ENCODE results near the gene DDOST. TPM values are rescaled to one million over a fixed set of nuclear protein-coding genes. Genes with fewer than 3 reads are reported as not detected.

DDOST gene
- total RNA-seq, 2 experiments from 2014 or later: 140 to 159 TPM

DNA sequence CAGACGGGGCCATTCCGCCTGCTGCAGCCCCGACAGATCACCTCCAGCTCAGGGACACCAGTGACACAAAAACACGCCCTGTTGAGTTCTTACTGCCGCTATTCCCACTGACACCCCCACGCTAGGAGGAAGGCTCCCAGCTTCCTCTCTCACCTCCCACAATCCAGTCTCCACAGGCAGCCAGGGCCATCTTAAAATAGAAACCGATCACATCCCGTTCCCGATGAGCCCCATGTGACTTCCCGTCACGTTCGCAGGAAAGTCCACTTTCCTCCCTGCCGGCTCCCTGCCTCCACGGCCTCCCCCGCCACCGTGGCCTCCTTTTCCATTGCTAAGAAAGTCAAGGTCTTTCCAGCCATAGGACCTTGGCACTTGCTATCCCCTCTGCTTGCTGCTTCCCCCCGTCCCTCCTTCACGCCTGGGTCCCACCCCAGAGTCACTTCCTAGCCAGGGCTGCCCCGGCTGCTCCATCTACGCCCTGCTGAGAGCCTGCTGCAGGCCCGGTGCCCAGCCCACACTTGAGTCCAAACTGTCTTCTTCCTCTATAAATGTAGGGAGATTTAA lies 24.0 kb upstream of the DDOST start:
- no peak for ATAC-seq
- CTCF ChIA-PET: interaction anchor here (1.3 to 1.5 kb wide), 2 partner anchors 9 to 12 kb away, joined by 3 to 5 read pairs; no protein-coding TSS in a partner anchor
- no peaks in the 10 kb centered on the region for H3K36me3 Mint-ChIP-seq (ENCODE audit: low read depth)
- H3K27me3 Mint-ChIP-seq: peaks cover 3% of the 10 kb centered on the region
- intact Hi-C loops (cut with micrococcal nuclease): no loop called here
- DNase-seq: no peak
- no peak overlapping the region for H3K4me3 Mint-ChIP-seq
- POLR2A ChIA-PET: interaction anchor here (1.1 kb wide), 1 partner anchor 103 kb away, joined by 3 read pairs; no protein-coding TSS in a partner anchor
- no peaks in the 10 kb centered on the region for H3K9me3 Mint-ChIP-seq
- H3K4me1 Mint-ChIP-seq (ENCODE audit: low read depth): no peaks in the 10 kb centered on the region
- TF ChIP-seq, protein P1, sequence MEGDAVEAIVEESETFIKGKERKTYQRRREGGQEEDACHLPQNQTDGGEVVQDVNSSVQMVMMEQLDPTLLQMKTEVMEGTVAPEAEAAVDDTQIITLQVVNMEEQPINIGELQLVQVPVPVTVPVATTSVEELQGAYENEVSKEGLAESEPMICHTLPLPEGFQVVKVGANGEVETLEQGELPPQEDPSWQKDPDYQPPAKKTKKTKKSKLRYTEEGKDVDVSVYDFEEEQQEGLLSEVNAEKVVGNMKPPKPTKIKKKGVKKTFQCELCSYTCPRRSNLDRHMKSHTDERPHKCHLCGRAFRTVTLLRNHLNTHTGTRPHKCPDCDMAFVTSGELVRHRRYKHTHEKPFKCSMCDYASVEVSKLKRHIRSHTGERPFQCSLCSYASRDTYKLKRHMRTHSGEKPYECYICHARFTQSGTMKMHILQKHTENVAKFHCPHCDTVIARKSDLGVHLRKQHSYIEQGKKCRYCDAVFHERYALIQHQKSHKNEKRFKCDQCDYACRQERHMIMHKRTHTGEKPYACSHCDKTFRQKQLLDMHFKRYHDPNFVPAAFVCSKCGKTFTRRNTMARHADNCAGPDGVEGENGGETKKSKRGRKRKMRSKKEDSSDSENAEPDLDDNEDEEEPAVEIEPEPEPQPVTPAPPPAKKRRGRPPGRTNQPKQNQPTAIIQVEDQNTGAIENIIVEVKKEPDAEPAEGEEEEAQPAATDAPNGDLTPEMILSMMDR (IDR thresholded peaks at IDR 0.05): no peak
- no peak overlapping the region for H3K27ac Mint-ChIP-seq

GRCh38 chr1:20684651-20685050 lies 23.5 kb upstream of the DDOST start:
- no peak overlapping the region for H3K4me3 Mint-ChIP-seq
- DNase-seq (no peak), ATAC-seq (no peak)
- H3K36me3 Mint-ChIP-seq (ENCODE audit: low read depth): no peaks in the 10 kb centered on the region
- no peaks in the 10 kb centered on the region for H3K9me3 Mint-ChIP-seq
- ChIA-PET POLR2A (interaction anchor here (1.1 kb wide), 1 partner anchor 103 kb away, joined by 3 read pairs; no protein-coding TSS in a partner anchor), CTCF (interaction anchor here (1.5 kb wide), 1 partner anchor 9 kb away, joined by 3 read pairs; no protein-coding TSS in a partner anchor)
- no peaks in the 10 kb centered on the region for H3K4me1 Mint-ChIP-seq (ENCODE audit: low read depth)
- TF ChIP-seq, protein P1 (IDR thresholded peaks at IDR 0.05): no peak
- intact Hi-C loops (cut with micrococcal nuclease): no loop called here
- H3K27me3 Mint-ChIP-seq: peaks cover 5% of the 10 kb centered on the region
- no peak overlapping the region for H3K27ac Mint-ChIP-seq

DNA sequence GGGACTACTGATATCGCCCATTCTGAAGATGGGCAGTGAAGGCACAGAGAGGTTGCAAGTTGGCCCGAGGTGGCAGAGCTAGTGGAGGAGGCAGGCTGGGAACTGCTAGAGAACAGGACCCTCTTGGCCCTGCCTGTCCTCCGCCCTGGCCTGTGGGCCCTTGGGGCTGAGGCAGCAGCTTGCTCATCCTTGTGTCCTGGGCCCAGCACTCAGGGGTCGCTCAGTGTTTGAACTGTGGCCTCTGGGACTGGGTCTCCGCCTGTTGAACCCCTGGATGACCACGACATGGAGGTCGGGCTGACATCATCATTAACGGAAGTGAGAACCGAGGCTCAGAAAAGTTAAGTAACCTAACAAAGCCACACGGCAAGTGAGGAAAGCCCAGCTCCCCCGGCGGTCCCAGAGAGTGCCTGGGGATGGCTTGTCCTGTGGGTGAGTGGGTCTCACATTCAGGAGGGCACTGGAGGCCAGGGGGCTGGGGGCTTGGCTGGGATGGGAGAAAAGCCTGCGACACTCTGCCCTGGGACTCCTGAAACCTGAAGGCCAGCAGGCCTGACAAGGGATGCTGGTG lies 23.0 kb upstream of the DDOST start:
- ATAC-seq (no peak), DNase-seq (no peak)
- no peaks in the 10 kb centered on the region for H3K4me1 Mint-ChIP-seq (ENCODE audit: low read depth)
- peaks cover 5% of the 10 kb centered on the region for H3K27me3 Mint-ChIP-seq
- no peaks in the 10 kb centered on the region for H3K9me3 Mint-ChIP-seq
- TF ChIP-seq, protein P1 (IDR thresholded peaks at IDR 0.05): no peak
- CTCF ChIA-PET: interaction anchor here (1.1 to 1.5 kb wide), 2 partner anchors 10 to 13 kb away, joined by 3 read pairs; no protein-coding TSS in a partner anchor
- no peak overlapping the region for H3K4me3 Mint-ChIP-seq
- no peaks in the 10 kb centered on the region for H3K36me3 Mint-ChIP-seq (ENCODE audit: low read depth)
- intact Hi-C loops (cut with micrococcal nuclease): no loop called here
- POLR2A ChIA-PET: no interaction called here
- H3K27ac Mint-ChIP-seq: no peak overlapping the region

DNA sequence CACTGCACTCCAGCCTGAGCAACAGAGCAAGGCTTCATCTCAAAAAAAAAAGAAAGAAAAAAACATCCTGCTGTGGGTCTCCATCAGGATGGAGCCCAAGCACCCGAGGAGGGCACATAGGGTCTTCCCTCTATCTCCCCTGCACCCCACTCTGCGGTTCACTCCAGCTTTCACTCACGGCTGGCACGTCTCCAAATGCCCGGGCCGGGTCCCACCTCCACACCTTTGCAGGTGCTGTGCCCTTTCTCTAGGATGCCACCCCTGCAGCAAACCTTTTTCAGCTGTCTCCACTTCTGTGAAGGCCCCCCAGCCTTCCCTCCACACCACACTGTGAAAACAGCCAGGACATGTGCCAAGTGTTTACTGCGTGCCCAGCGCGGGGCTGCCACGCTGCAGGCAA lies 22.4 kb upstream of the DDOST start:
- ATAC-seq (no peak), DNase-seq (no peak)
- Mint-ChIP-seq H3K27ac (no peak overlapping the region), H3K4me1 (ENCODE audit: low read depth) (peaks cover 2% of the 10 kb centered on the region), H3K4me3 (no peak overlapping the region), H3K27me3 (peaks cover 7% of the 10 kb centered on the region), H3K36me3 (ENCODE audit: low read depth) (no peaks in the 10 kb centered on the region), H3K9me3 (peaks cover 1% of the 10 kb centered on the region)
- POLR2A ChIA-PET: no interaction called here
- TF ChIP-seq, protein P1 (IDR thresholded peaks at IDR 0.05): no peak
- CTCF ChIA-PET: interaction anchor here (1.1 kb wide), 1 partner anchor 13 kb away, joined by 3 read pairs; no protein-coding TSS in a partner anchor
- intact Hi-C loops (cut with micrococcal nuclease): no loop called here

DNA sequence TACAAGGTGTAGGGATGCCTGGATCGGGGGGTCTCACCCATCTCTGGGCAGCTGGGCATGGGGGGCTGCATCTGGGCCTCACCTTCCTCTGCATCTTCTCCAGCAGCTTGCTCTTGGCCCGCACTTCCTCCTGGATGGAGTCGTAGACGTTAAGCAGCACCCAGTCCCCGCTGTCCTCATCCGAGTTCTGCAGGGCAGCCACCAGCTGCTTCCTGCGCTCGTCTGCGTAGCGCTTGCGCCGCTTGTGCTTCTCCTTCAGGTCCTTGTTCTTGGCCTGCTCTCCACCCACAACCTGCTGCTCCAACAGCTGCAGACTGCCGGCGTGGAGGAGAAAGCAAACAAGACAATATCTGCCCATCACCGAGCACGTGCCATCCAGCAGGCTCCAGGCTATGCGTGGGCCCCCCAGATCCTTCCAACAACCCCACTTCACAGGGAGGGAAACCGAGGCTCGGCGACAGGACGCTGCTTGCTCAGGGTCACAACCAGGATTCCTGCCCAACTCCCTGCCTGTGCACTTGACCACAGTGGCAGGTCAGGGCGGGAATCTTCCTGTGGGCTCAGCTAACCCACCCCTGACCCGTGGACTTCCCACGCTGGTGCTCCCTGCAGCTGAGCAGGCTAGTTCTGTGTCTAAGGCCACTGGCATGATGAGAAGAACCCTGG lies 21.5 kb upstream of the DDOST start:
- ATAC-seq (no peak), DNase-seq (no peak)
- Mint-ChIP-seq H3K9me3 (peaks cover 9% of the 10 kb centered on the region), H3K4me1 (ENCODE audit: low read depth) (peaks cover 7% of the 10 kb centered on the region), H3K27me3 (peaks cover 14% of the 10 kb centered on the region), H3K36me3 (ENCODE audit: low read depth) (peaks cover 3% of the 10 kb centered on the region), H3K27ac (no peak overlapping the region), H3K4me3 (no peak overlapping the region)
- ChIA-PET CTCF (interaction anchor here (0.8 to 1.1 kb wide), 2 partner anchors 14 to 17 kb away, joined by 3 to 5 read pairs; no protein-coding TSS in a partner anchor), POLR2A (no interaction called here)
- intact Hi-C loops (cut with micrococcal nuclease): no loop called here
- TF ChIP-seq, protein P1 (IDR thresholded peaks at IDR 0.05): no peak
